K562 (cell line): ENCODE measurements around the gene ST14. TPM values are rescaled to one million over a fixed set of nuclear protein-coding genes. Genes with fewer than 3 reads are reported as not detected.
"Not testable (repeated sequence)": the region's sequence is repeated elsewhere in the genome, so short reads cannot be mapped to it uniquely, and the experiment has no call there.

Experiments used
- ATAC-seq: fragments of 200-7000 bp; cut with Tn5 transposase; 3 replicates; pipeline ENCODE4 v1.9.1; 2020; ENCODE audit warnings: moderate library complexity
- BruUV-seq: library from RNA; stranded (reverse); fragments of 400-500 nt; replicated peaks from 2 replicates; lab custom pipeline; 2021; lab: Mats Ljungman, UMichigan
- CTCF ChIA-PET: fragments of 300-600 bp; formaldehyde crosslinking; extraction: SDS; loops from one replicate; lab custom pipeline; 2021; ENCODE audit warnings: low intra/inter-chr PET ratio; lab: Yijun Ruan, JAX
- POLR2A ChIA-PET: fragments of 300-600, 350-650 bp; sonication (Branson Sonifier 250); formaldehyde crosslinking; extraction: SDS; loops from one replicate; lab custom pipeline; 2021; ENCODE audit warnings: antibody characterized with exemption, inconsistent platforms; lab: Yijun Ruan, JAX
- DNase-seq, 4 experiments: peaks; one replicate each; pipeline versions ENCODE4 v3.0.0 to v3.0.0-alpha.2; 2011 to 2018; ENCODE audit warnings: low spot score in 3 of 4, mixed read lengths in 3 of 4; ENCODE audit errors: extremely low read depth in 1 of 4
- FAIRE-seq: peaks from 2 replicates; lab custom pipeline; 2011; peaks lifted over from hg19 to GRCh38; lab: Jason Lieb, UNC
- H2AFZ ChIP-seq: 2 replicates; pipeline ENCODE4 v1.6.0; 2011; ENCODE audit warnings: low read depth, low read length, control low read depth, inconsistent platforms
- H3K27ac ChIP-seq: fragments of 200-600 bp; 3 replicates; pipeline ENCODE4 v1.8.0; 2011; ENCODE audit warnings: low read depth, mild to moderate bottlenecking, control low read depth, inconsistent platforms, low read length, moderate library complexity, mixed read lengths; ENCODE audit errors: extremely low read depth
- H3K27me3 ChIP-seq, 2 experiments: fragments of 300-600 bp in 1 of 2; 2 replicates in 1 of 2; 3 replicates in 1 of 2; pipeline versions ENCODE4 v1.6.0 to v1.8.0; 2011; ENCODE audit warnings: inconsistent platforms in 2 of 2, low read length in 2 of 2, mild to moderate bottlenecking in 1 of 2, mixed read lengths in 1 of 2, moderate library complexity in 1 of 2; ENCODE audit not compliant: control insufficient read depth in 2 of 2, insufficient read depth in 2 of 2
- H3K36me3 ChIP-seq: fragments of 300-600 bp; 3 replicates; pipeline ENCODE4 v1.8.0; 2011; ENCODE audit warnings: mild to moderate bottlenecking, low read length, inconsistent platforms; ENCODE audit not compliant: control insufficient read depth, insufficient read depth
- H3K4me1 ChIP-seq, 2 experiments: fragments of 200-600 bp in 1 of 2; replicated peaks in 1 of 2; 2 replicates in 1 of 2; 3 replicates in 1 of 2; pipeline versions ENCODE4 v1.5.1 to v1.8.0; 2011; ENCODE audit warnings: inconsistent platforms in 2 of 2, low read length in 2 of 2, mild to moderate bottlenecking in 1 of 2, mixed read lengths in 1 of 2, moderate library complexity in 1 of 2; ENCODE audit not compliant: control insufficient read depth in 2 of 2, insufficient read depth in 2 of 2
- H3K4me2 ChIP-seq: 2 replicates; pipeline ENCODE4 v1.6.1; 2011; ENCODE audit warnings: low read length, control low read depth, inconsistent platforms, mixed read lengths; ENCODE audit not compliant: insufficient read depth
- H3K4me3 ChIP-seq: fragments of 200-600 bp; sonication (generic), shearing (Covaris generic); 2 replicates; pipeline ENCODE4 v1.5.1; 2016; ENCODE audit warnings: control low read depth, inconsistent platforms
- H3K79me2 ChIP-seq: fragments of 200-600 bp; 3 replicates; pipeline ENCODE4 v1.8.0; 2011; ENCODE audit warnings: low read length, inconsistent platforms; ENCODE audit not compliant: control insufficient read depth, insufficient read depth
- H3K9ac ChIP-seq, 2 experiments: 2 replicates each; pipeline versions ENCODE4 v1.6.0 to v1.6.1; 2011; ENCODE audit warnings: low read depth in 2 of 2, low read length in 2 of 2, control low read depth in 1 of 2, inconsistent platforms in 1 of 2, mild to moderate bottlenecking in 1 of 2, mixed read lengths in 1 of 2; ENCODE audit not compliant: insufficient read depth in 1 of 2
- H3K9me1 ChIP-seq: one replicate; pipeline ENCODE4 v1.6.0; 2011; ENCODE audit warnings: inconsistent platforms, mild to moderate bottlenecking, low read length, moderate library complexity; ENCODE audit not compliant: control insufficient read depth, insufficient read depth
- H3K9me3 ChIP-seq: replicated peaks from 2 replicates; pipeline ENCODE4 v1.5.1; 2011; ENCODE audit warnings: low read depth, low read length, inconsistent platforms; ENCODE audit not compliant: control insufficient read depth, insufficient read depth
- H4K20me1 ChIP-seq: replicated peaks from 2 replicates; pipeline ENCODE4 v1.6.1; 2011; ENCODE audit warnings: low read length, inconsistent platforms, mixed read lengths; ENCODE audit not compliant: control insufficient read depth, insufficient read depth
- ZNF354B ChIP-seq: fragments of 250-450 bp; sonication (Bioruptor Pico); IDR thresholded peaks from 2 replicates; pipeline ENCODE4 v1.4.0; 2020
- ZNF507 ChIP-seq: conservative IDR thresholded peaks from 2 replicates; pipeline ENCODE4 v1.6.1; 2017; ENCODE audit warnings: missing genetic modification characterization, missing compliant biosample characterization
- WGBS: fragments of 100-300 bp; shearing (Covaris generic); methylation state at CpG from one replicate; pipeline ENCODE4 v1.1.6; 2016; ENCODE audit warnings: low coverage, mixed read lengths; ENCODE audit not compliant: insufficient coverage; ENCODE audit errors: missing lambda C conversion rate; 5-methylcytosine and 5-hydroxymethylcytosine counted together
- in situ Hi-C: fragments of 300-500 bp; cut with MboI; formaldehyde crosslinking; loops from 4 replicates; pipeline ENCODE4 v1.15.0; 2018; ENCODE audit warnings: inconsistent platforms, mixed read lengths
- intact Hi-C: fragments of 100-400 bp; cut with micrococcal nuclease; formaldehyde crosslinking; loops from 2 replicates; pipeline ENCODE4 v1.14.2; 2022
- polyA plus RNA-seq, 8 experiments: library from polyadenylated mRNA; depleted of rRNA in 4 of 8; stranded (reverse) in 5 of 8; unstranded in 3 of 8; fragments of >200 nt; fragmentation: Nextera tagmentation in 2 of 8; fragmentation: Illumina TruSeq in 1 of 8; extraction: Ambion mirVana in 2 of 8; extraction: Trizol in 1 of 8; gene quantifications; 2 replicates each; pipeline versions ENCODE4 v1.2.1 to v1.2.3, GENCODE V29; 2011 to 2014; ENCODE audit warnings: inconsistent platforms in 1 of 8, missing spikeins in 1 of 8
- small RNA-seq: library from RNA; depleted of rRNA; stranded (forward); fragments of <200 nt; gene quantifications from one replicate; pipeline ENCODE3, GENCODE V24; 2014
- total RNA-seq, 7 experiments: library from RNA; depleted of rRNA in 6 of 7; stranded (reverse); fragments of >200 nt in 6 of 7; fragmentation: Illumina TruSeq in 2 of 7; extraction: Trizol in 2 of 7; gene quantifications; 2 replicates each; pipeline versions ENCODE4 v1.2.1 to v1.2.3, GENCODE V29; 2011 to 2021; ENCODE audit warnings: low replicate concordance in 1 of 7

Gene ST14
- total and polyA plus RNA-seq, 9 of the 15 experiments (the other 6 are each of a cell fraction or from before 2014, with no cell fraction given), result 0.08 to 0.20 TPM; not detected in 7

DNA sequence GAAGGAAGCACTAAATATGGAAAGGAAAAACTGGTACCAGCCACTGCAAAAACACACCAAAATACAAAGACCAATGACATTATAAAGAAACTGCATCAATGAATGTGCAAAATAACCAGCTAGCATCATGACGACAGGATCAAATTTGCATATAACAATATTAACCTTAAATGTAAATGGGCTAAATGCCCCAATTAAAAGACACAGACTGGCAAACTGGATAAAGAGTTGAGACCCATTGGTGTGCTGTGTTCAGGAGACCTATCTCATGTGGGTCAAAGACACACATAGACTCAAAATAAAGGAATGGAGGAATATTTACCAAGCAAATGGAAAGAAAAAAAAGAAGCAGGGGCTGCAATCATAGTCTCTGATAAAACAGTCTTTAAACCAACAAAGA is 92.2 kb downstream of the ST14 start:
- H3K27ac ChIP-seq, H3K9me1 ChIP-seq, intact Hi-C loops, H3K9ac ChIP-seq, ATAC-seq, H3K36me3 ChIP-seq, CTCF ChIA-PET, in situ Hi-C loops, H2AFZ ChIP-seq, H3K4me3 ChIP-seq, BruUV-seq, H3K79me2 ChIP-seq, H3K9me3 ChIP-seq, H3K4me2 ChIP-seq, H3K27me3 ChIP-seq, DNase-seq, H3K4me1 ChIP-seq, FAIRE-seq, H4K20me1 ChIP-seq: not testable (repeated sequence)
- POLR2A ChIA-PET, result interaction anchor here (1.4 kb wide), 1 partner anchor 10 kb away, joined by 3 read pairs; no protein-coding TSS in a partner anchor
- TF ChIP-seq ZNF507 (peak; percentile 86), ZNF354B (CRISPR knock-in tag) (peak; percentile 52; the same call in 1 of the 2 replicates)
- 36% methylated on average over 1 of the region's 1 CpG for WGBS

Small RNA genes lying within 50 kb of the gene (small RNA-seq; reads per million reads assigned to genes)
- not detected for gene RF00015

Other genes with a start within 250 kb of the ST14 start
- gene PRDM10, start 156.9 kb upstream of the ST14 start, total RNA-seq (2014; rRNA removed), result 4.7 and 5.1 TPM in 2 replicates
- 4.3 and 4.4 TPM in 2 replicates for gene PRDM10, start 156.9 kb upstream of the ST14 start, total RNA-seq (2014; rRNA removed; fragmentation: Illumina TruSeq; extraction: Trizol)
- gene PRDM10, start 156.9 kb upstream of the ST14 start, total RNA-seq (2015; rRNA removed; fragmentation: Illumina TruSeq; extraction: Trizol), result 4.9 TPM in 2 replicates
- gene PRDM10, start 156.9 kb upstream of the ST14 start, total RNA-seq (2021), result 8.9 and 9.3 TPM in 2 replicates
- 4.5 and 7.0 TPM in 2 replicates for gene PRDM10, start 156.9 kb upstream of the ST14 start, polyA plus RNA-seq (2011; rRNA removed)
- gene PRDM10, start 156.9 kb upstream of the ST14 start, polyA plus RNA-seq (2014; fragmentation: Illumina TruSeq; extraction: Trizol), result 4.9 and 6.7 TPM in 2 replicates
- gene PRDM10, start 156.9 kb upstream of the ST14 start, polyA plus RNA-seq (2014; fragmentation: Nextera tagmentation; extraction: Ambion mirVana), result under 1 TPM; 0.89 to 0.94 TPM
- 3.1 and 4.2 TPM in 2 replicates for gene PRDM10, start 156.9 kb upstream of the ST14 start, polyA plus RNA-seq (2014; rRNA removed)
- 112 and 119 TPM in 2 replicates for gene APLP2, start 89.9 kb upstream of the ST14 start, total RNA-seq (2014; rRNA removed)
- gene APLP2, start 89.9 kb upstream of the ST14 start, total RNA-seq (2014; rRNA removed; fragmentation: Illumina TruSeq; extraction: Trizol), result 98.9 and 103 TPM in 2 replicates
- gene APLP2, start 89.9 kb upstream of the ST14 start, total RNA-seq (2015; rRNA removed; fragmentation: Illumina TruSeq; extraction: Trizol), result 113 and 118 TPM in 2 replicates
- 126 and 138 TPM in 2 replicates for gene APLP2, start 89.9 kb upstream of the ST14 start, total RNA-seq (2021)
- gene APLP2, start 89.9 kb upstream of the ST14 start, polyA plus RNA-seq (2011; rRNA removed), result 96.7 and 123 TPM in 2 replicates
- gene APLP2, start 89.9 kb upstream of the ST14 start, polyA plus RNA-seq (2014; fragmentation: Illumina TruSeq; extraction: Trizol), result 153 and 164 TPM in 2 replicates
- gene APLP2, start 89.9 kb upstream of the ST14 start, polyA plus RNA-seq (2014; fragmentation: Nextera tagmentation; extraction: Ambion mirVana), result 10 to 100 TPM; 17.4 to 20.3 TPM
- 111 and 116 TPM in 2 replicates for gene APLP2, start 89.9 kb upstream of the ST14 start, polyA plus RNA-seq (2014; rRNA removed)
- gene ZBTB44, start 155.1 kb downstream of the ST14 start, total RNA-seq (2014; rRNA removed), result 10.1 and 16.6 TPM in 2 replicates
- 26.7 and 28.6 TPM in 2 replicates for gene ZBTB44, start 155.1 kb downstream of the ST14 start, total RNA-seq (2014; rRNA removed; fragmentation: Illumina TruSeq; extraction: Trizol)
- 23.1 and 23.8 TPM in 2 replicates for gene ZBTB44, start 155.1 kb downstream of the ST14 start, total RNA-seq (2015; rRNA removed; fragmentation: Illumina TruSeq; extraction: Trizol)
- gene ZBTB44, start 155.1 kb downstream of the ST14 start, total RNA-seq (2021), result 26.7 and 27.1 TPM in 2 replicates
- 17.2 and 27.1 TPM in 2 replicates for gene ZBTB44, start 155.1 kb downstream of the ST14 start, polyA plus RNA-seq (2011; rRNA removed)
- gene ZBTB44, start 155.1 kb downstream of the ST14 start, polyA plus RNA-seq (2014; fragmentation: Illumina TruSeq; extraction: Trizol), result 16.4 and 17.3 TPM in 2 replicates
- gene ZBTB44, start 155.1 kb downstream of the ST14 start, polyA plus RNA-seq (2014; fragmentation: Nextera tagmentation; extraction: Ambion mirVana), result 1 to 10 TPM; 4.7 to 8.3 TPM
- 12.1 and 12.3 TPM in 2 replicates for gene ZBTB44, start 155.1 kb downstream of the ST14 start, polyA plus RNA-seq (2014; rRNA removed)